Right renal cortex interstitium (tissue), 3 donors: ENCODE data around the gene ASS1. TPM values are rescaled to one million over a fixed set of nuclear protein-coding genes. Genes with fewer than 3 reads are reported as not detected.

ENCODE experiments used
- DNase-seq, 3 donors: peaks; one replicate each; pipeline ENCODE4 v3.0.0-alpha.2; 2013; ENCODE audit warnings: low read depth in 3 of 3, low spot score in 2 of 3
- polyA plus RNA-seq, 3 donors: library from polyadenylated mRNA; unstranded; fragments of 120-200 nt; gene quantifications; one replicate each; pipeline ENCODE4 v1.2.1, GENCODE V29; 2013; ENCODE audit not compliant: insufficient read length in 3 of 3

ASS1 gene
- polyA plus RNA-seq, 3 donors, result 299 to 385 (median 354) TPM

GRCh38 chr9:130470269-130470668 lies 25.5 kb downstream of the ASS1 start:
- DNase-seq, result no peak

GRCh38 chr9:130470950-130471349 lies 26.2 kb downstream of the ASS1 start:
- no peak for DNase-seq

GRCh38 chr9:130471411-130472183 lies 26.8 kb downstream of the ASS1 start:
- DNase-seq, result no peak

- DNase-seq, result no peak
Observed at GRCh38 chr9:130472184-130472705, 27.5 kb downstream of the ASS1 start.

DNA sequence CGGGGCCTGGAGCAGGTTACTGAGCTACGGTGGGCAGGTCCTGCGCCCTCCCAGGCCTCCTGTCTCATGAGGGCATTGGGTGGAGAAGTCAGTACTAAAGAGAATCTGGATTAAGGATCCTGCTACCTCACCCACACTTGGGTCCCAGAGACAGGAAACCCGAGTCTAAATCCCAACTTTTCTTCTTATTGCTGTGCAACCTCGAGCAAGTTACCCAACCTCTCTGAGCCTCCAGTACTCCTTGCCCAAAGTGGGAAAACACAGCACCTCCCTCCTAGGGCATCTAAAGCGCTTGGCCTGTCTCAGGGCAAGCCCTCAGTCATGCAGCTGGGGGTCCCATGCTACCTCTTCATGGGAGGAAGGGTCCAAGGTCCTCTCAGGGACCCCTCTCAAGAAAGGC lies 28.2 kb downstream of the ASS1 start:
- no peak for DNase-seq

- DNase-seq, result no peak
Observed at GRCh38 chr9:130473566-130473965, 28.8 kb downstream of the ASS1 start.

DNA sequence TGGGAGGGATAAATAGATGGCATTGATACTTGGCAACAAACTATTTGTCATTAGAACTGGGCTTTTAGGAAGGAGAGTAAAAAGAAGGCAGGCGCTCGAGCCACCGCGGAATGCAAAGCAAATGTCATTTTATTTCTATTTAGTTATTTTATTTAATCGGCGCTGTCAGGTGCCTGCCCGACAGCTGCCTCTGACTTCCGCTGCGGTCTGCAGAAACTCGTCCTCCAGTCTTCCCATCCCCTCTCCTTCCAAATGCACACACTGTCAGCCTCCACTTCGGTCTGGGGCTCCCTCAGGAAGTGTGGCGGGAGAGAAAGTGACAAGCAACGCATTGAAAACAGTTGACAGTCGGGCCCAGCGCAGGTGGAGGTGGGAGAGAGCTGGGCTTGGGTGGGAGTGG lies 29.3 kb downstream of the ASS1 start:
- DNase-seq, result no peak

DNA sequence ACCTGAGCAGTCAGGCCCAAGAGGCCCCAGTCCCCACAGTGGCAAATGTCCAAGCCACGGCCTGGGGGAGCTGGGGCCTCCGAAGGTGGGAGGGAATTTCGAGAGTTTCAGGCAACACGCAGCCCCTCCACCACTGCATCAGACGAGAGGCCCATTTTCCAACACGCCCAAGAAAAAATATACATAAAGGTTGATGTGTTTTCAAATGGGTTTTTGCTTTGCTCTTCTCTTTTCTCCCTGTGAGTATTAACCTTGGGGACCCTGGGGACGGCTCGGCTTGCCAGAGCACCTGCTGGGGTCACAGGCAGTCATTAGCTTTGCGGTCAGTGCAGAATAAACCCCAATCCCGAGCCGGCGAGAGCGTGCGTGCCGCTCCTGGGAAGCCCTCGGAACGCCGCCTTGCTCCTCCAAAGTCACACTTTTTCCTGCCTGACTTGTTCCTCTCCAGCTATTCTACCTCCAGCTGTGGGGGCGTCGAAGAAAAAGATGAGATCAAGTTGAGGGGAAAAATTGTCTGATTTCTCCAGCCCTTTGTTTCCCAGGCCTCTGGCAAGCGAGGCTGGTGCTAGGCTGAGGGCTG lies 31.5 kb downstream of the ASS1 start:
- DNase-seq, result no peak

- no peak for DNase-seq
Observed at GRCh38 chr9:130477564-130477963, 32.8 kb downstream of the ASS1 start.

DNA sequence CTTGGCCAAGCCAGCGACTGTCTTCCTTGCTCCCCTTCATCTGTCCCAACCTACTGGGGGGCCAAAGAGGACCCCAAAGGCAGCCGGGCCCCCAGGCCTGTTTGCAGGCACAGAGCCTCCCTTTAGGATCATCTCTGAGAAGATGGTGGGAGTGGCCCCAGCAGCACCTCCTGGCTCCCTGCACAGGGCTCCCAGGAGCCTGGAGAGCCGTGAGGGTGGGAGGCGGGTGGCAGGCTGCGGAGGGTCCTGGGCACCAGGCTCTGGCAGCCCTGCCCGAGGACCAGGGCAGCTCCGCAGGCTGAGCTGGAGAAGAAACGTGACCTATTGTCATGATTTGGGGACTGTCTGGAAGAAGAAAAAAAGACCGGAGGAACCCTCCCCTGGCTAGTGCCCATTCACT lies 33.4 kb downstream of the ASS1 start:
- DNase-seq, result no peak

DNA sequence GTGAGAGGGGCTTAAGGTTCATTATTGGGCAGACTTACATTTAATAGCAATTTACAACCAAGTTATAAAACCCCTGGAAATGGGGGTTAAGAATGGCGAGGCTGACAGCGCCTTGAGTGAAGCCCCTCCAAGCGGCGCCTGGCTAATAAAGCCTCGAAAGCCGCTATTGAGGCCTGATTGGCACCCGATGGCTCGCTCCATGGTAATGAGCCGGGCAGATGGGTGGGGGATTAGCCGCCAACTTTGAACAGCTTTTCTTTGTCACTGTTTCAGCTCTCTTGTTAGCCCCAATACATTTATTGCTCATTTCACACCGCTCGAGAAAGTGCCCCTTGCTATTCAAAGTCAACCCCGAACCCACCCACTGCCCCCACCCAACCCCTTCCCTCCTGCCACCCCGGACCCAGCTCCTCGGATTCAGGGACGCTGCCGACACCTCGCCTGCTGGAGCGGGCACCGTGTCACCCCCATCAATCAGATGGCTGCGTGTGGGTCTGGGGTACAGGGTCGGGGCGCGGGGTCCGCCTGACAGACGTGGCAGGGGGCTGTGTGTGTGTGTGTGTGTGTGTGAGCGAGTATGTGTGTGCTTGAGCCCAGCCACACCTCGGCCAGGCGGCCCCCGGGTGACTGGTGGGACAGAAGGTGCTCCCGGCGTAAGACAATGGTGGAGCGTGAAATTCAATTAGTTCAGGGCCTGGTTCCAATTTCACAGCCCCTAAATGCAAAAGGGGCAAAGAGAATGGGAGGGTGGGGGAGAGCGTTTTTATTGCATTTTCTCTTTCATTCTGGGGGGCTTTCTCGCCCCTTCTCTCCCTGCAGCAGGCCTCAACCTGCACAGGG lies 34.2 kb downstream of the ASS1 start:
- no peak for DNase-seq

- DNase-seq, result no peak
Observed at GRCh38 chr9:130479587-130479986, 34.8 kb downstream of the ASS1 start.

- no peak for DNase-seq
Observed at GRCh38 chr9:130480673-130481072, 35.9 kb downstream of the ASS1 start.

GRCh38 chr9:130482463-130482862 lies 37.7 kb downstream of the ASS1 start:
- DNase-seq, result no peak

GRCh38 chr9:130483371-130483971 lies 38.7 kb downstream of the ASS1 start:
- no peak for DNase-seq

DNA sequence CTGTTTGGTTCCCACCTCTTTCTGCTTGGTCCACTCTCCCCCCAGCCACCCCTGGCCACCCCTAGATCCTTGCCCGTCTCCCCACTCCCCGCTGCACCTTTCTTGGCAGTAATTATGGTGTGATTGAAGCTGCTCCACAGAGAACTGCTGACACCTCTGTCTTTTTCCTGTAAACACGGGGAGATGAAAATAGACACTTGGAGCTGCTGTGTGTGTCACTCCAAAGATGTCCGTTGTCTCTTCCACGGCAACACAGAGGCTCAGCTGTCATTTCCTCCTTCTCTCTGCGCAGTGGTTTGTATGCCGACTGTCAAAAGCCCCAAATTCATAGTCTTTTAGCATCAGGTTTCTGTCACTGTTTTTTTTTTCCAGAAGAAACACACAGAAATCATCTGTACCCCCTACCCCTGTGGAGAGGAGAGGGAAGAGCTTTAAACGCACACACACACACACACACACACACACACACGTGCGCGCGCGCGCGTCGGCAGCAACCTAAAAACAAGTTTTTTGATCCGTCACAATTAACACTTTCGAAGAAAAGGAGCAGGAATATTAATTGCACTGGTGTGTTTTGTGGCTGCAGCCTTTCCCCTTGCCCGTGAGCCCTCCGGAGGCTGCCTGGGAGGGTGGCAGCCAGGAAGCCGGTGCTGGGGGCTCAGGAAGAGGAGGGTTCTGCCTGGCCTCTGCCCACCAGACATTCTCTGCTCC lies 39.8 kb downstream of the ASS1 start:
- DNase-seq, result no peak

DNA sequence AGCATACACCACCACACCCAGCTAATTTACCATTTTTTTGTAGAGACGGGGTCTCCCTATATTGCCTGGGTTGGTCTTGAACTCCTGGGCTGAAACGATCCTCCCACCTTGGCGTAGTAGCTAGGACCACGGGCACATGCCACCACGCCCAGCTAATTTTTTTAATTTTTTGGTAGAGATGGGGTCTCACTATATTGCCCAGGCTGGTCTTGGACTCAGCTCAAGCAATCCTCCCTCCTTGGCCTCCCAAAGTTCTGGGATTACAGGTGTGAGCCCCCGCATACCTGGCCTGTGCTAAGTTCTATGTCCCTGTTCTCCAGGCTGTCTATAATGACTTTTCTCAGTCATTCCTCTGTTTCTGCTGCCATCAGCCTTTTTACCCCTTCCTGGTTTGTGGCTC lies 41.3 kb downstream of the ASS1 start:
- DNase-seq, result no peak

DNA sequence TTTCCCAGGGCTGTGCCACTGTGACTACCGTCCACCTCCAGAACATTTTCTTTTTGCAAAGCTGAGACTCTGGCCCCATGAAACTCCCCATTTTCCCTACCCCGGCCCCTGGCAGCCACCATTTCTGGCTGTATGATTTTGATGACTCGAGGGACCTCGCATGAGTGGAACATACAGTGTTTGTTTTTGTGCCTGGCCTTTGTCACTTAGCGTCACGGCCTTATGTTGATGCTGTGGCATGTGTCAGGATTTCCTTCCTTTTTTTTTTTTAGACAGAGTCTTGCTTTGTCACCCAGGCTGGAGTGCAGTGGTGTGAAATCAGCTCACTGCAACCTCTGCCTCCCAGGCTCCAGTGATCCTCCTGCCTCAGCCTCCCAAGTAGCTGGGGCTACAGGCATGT lies 42.7 kb downstream of the ASS1 start:
- DNase-seq, result no peak

GRCh38 chr9:130488621-130489330 lies 44.0 kb downstream of the ASS1 start:
- no peak for DNase-seq

- no peak for DNase-seq
Observed at GRCh38 chr9:130490981-130491380, 46.2 kb downstream of the ASS1 start.
